Retinal pigment epithelial cell (primary cell): ENCODE measurements around the gene ASB4.

Experiments
- DNase-seq: peaks from one replicate; pipeline ENCODE4 v3.0.0-alpha.2; 2010; ENCODE audit warnings: low read depth
- H3K4me3 ChIP-seq: 2 replicates; pipeline ENCODE4 v1.5.1; 2011; ENCODE audit warnings: mild to moderate bottlenecking, low read length, control low read depth, moderate library complexity
- TF ChIP-seq, protein P1 (sequence below): conservative IDR thresholded peaks from 2 replicates; pipeline ENCODE4 v1.5.1; 2011; ENCODE audit warnings: low read depth, low read length, control low read depth, inconsistent platforms

The ASB4 gene, protein sequence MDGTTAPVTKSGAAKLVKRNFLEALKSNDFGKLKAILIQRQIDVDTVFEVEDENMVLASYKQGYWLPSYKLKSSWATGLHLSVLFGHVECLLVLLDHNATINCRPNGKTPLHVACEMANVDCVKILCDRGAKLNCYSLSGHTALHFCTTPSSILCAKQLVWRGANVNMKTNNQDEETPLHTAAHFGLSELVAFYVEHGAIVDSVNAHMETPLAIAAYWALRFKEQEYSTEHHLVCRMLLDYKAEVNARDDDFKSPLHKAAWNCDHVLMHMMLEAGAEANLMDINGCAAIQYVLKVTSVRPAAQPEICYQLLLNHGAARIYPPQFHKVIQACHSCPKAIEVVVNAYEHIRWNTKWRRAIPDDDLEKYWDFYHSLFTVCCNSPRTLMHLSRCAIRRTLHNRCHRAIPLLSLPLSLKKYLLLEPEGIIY

DNA sequence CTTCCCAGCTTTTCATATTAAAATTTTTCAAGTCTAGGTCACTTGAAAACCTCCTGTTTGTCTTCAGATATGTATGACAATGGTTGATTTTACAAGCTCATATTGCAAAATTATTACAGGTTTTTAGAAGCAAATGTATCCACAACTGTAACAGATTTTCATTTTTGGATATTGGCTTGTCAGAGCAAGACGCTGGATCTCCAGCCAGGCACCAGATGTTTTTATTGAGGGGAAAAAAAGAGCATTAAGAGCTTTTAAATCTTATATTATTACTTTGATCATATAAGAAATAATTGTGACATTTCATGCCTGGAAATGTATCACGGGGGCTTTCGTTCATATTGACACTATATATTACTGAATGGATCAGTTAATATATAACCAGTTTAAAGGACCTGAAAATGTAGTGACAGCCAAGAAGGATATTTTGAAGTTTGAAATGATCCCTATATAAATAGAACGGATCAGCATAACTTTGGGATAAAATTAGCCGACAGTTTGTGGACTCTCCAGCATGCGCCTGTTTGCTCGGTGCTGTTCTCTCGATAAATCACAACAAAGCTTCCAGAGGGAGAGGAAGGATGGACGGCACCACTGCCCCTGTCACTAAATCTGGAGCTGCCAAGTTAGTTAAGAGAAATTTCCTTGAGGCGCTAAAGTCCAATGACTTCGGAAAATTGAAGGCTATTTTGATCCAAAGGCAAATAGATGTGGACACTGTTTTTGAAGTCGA is at the start of gene ASB4:
TSS of gene ASB4 (plus strand) at position 553 of the 733 bp plus-strand sequence. CDS start at position 582, 29 bp downstream.
- no peak for DNase-seq
- TF ChIP-seq, protein P1, sequence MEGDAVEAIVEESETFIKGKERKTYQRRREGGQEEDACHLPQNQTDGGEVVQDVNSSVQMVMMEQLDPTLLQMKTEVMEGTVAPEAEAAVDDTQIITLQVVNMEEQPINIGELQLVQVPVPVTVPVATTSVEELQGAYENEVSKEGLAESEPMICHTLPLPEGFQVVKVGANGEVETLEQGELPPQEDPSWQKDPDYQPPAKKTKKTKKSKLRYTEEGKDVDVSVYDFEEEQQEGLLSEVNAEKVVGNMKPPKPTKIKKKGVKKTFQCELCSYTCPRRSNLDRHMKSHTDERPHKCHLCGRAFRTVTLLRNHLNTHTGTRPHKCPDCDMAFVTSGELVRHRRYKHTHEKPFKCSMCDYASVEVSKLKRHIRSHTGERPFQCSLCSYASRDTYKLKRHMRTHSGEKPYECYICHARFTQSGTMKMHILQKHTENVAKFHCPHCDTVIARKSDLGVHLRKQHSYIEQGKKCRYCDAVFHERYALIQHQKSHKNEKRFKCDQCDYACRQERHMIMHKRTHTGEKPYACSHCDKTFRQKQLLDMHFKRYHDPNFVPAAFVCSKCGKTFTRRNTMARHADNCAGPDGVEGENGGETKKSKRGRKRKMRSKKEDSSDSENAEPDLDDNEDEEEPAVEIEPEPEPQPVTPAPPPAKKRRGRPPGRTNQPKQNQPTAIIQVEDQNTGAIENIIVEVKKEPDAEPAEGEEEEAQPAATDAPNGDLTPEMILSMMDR: no peak
- H3K4me3 ChIP-seq: no peak within 1 kb of the TSS

DNA sequence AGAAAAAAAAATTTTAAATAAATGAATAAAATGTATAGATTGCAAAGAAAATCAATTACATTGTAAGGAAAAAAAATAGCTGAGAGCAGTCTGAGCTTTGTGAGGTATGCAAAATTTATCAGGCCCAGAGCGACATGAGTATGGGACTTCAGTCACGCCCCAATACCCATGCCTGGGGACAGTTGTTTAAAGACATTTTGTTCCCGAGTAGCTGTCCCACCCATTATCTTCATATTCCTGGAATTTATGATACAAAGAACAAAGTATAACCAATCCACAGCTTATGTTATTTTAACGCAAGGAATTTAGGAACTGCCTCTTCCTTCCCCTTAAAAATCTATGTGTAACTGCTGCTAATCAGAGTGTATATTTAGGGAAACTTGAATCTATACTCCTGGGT is 49.3 kb upstream of the ASB4 start:
- DNase-seq: no peak
- H3K4me3 ChIP-seq: no peak overlapping the region
- TF ChIP-seq, protein P1: no peak

DNA sequence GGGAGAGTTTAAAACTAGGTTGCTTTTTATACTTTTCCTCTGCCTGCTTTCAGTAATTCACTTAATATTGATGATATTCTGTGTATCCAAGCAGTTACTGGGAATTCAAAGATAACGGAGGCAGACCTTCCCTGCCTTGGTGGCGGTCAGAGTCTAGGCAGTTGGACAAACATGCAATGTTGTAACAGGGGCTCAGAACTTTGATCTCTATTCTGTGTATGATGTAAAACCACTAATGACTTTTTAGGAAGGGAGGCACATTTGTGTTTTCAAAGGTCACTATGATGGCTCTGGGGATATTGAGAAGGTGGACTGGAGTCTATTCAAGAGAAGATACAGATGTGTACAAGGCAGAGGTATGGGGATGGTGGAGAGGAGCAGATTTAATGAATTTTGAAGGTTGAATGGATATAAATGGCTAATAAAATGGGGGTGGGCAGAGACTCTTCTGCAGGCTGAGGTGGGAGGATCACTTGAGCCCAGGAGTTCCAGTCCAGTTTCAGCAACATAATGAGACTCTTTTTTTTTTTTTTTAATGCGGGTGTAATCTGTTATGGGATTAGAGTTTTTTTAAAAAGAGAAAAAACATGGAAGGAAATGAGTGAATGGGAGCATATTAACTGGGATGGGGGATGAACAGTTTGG is 45.2 kb upstream of the ASB4 start:
- no peak overlapping the region for H3K4me3 ChIP-seq
- no peak for DNase-seq
- TF ChIP-seq, protein P1: no peak

DNA sequence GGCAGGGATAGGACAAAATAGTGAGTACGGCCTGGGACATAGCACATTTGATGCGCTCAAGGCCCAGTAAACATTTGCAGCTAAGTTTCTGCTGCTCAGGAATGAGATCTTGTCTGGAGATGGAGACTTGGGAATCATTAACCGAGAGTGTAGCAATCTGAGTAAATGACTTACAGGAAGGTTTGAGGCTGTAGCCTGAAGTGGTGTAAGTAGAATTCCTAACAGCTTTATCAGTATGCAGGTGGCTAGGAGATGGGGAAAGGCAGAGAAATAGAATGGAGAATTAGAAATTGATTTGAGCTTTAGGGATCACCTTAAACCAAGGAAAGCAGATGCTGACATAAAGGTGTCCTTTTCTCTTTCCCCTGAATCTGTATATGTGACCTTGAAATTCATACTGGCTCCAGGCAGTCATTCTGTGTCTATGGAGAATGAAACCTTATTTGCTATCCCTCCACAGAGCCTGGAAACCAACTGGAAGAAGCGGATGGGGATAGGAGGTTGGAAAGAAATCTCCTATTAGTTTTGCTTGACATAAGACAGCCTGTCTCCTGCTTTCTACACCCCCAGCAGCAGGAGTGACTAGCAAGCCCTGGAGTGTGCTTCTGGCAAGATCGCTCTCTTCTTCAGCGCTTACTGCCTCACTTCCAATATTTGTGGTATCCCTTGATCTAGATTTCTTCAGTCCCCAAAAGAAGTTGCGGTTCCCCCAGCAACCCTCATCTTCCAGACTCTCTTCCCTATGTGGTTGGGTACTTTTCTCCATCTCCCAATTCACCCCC is 44.5 kb upstream of the ASB4 start:
- no peak overlapping the region for H3K4me3 ChIP-seq
- no peak for DNase-seq
- TF ChIP-seq, protein P1: no peak

DNA sequence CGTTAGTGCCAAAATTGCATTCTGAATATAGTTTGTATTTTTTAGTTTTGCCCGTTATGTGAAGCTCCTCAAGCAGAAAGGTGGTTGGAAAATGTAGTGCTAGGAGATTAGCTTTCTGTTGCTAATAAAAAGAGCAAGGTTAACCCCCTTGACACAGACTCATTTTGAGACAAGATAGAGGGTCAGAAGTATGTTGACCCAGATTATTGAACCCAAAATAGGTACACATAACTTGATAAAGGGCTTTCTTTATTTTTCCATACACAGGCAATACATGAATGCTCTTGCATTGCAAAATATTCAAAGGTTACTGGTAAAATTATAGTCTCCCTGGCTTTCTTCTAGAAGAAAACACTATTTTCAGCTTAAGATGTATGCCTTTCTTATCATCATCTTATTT is 40.9 kb upstream of the ASB4 start:
- DNase-seq: no peak
- no peak overlapping the region for H3K4me3 ChIP-seq
- TF ChIP-seq, protein P1: no peak

DNA sequence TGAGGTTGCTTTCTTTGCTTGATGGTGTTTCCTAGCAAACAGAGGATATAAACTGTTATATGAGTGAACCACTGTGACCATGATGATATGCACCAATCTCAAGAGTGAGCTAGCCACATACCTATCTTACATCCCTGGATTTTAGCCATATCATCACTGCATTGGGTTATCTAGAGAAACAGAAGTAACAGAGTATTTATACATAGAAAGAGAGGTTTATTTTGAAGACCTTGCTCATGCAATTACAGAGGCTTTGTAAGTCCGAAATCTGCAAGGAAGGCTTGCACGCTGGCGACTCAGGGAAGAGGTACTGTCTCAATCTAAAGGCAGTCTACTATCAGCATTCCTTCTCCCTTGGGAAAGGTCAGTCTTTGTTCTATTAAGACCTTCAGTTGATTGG is 39.1 kb upstream of the ASB4 start:
- TF ChIP-seq, protein P1: no peak
- no peak for DNase-seq
- H3K4me3 ChIP-seq: no peak overlapping the region
